ENCODE data around the gene OLFML2B. TPM values are rescaled to one million over a fixed set of nuclear protein-coding genes. Genes with fewer than 3 reads are reported as not detected.

The OLFML2B gene
- total RNA-seq, 1 donor from 2014 or later: 17.5 TPM

DNA sequence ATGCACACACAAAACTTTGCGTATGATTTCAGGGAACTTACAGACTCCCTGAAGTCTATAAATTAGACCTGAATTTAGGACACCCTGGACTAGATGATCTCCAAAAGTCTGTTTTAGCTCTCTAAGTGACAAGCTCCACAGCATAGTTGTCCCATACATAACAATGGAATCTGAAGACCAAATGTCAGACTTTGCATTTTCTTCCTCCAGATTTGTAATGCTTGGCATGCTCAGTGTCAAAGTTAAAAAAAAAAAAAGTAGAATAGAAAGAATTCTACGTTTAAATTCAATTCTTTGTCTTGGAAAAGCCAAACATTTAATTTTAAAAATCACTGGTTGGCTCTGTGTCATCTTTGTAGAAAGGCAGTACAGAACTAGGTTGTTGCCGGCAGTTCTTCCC is 66.7 kb downstream of the OLFML2B start:
- TF ChIP-seq, protein P1, sequence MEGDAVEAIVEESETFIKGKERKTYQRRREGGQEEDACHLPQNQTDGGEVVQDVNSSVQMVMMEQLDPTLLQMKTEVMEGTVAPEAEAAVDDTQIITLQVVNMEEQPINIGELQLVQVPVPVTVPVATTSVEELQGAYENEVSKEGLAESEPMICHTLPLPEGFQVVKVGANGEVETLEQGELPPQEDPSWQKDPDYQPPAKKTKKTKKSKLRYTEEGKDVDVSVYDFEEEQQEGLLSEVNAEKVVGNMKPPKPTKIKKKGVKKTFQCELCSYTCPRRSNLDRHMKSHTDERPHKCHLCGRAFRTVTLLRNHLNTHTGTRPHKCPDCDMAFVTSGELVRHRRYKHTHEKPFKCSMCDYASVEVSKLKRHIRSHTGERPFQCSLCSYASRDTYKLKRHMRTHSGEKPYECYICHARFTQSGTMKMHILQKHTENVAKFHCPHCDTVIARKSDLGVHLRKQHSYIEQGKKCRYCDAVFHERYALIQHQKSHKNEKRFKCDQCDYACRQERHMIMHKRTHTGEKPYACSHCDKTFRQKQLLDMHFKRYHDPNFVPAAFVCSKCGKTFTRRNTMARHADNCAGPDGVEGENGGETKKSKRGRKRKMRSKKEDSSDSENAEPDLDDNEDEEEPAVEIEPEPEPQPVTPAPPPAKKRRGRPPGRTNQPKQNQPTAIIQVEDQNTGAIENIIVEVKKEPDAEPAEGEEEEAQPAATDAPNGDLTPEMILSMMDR (IDR thresholded peaks at IDR 0.05): no peak
- no peak for ATAC-seq

DNA sequence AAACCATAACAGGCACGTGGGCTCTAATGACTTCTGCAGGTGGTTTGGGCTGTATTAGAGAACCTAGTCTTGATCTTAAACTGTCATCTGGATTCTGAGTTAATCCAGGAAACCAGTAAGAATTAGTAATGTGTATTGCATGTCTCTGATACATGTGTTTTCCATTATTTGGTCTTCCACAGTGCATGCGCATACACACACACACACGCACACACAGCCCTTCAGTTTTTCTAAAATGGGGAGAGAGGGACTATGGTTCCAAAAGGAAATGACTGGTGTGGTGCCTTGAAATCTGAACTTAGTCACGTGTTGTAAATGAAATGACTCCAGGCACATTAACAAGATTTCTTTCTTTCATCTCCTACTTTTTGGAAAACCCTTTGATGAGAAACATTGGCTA is 67.6 kb downstream of the OLFML2B start:
- Histone ChIP-seq H3K4me3 (no peak overlapping the region), H3K9me3 (no peaks in the 10 kb centered on the region), H3K27me3 (no peaks in the 10 kb centered on the region), H3K36me3 (peaks cover 29% of the 10 kb centered on the region), H3K4me1 (peaks cover 9% of the 10 kb centered on the region), H3K27ac (no peak overlapping the region)
- no peak for ATAC-seq
- intact Hi-C loops (cut with DNase I): no loop called here
- TF ChIP-seq, protein P1 (IDR thresholded peaks at IDR 0.05): no peak
- DNase-seq: no peak

More for the DNA sequence above, 66.7 kb downstream of the OLFML2B start:
- Histone ChIP-seq H3K9me3 (no peaks in the 10 kb centered on the region), H3K36me3 (peaks cover 29% of the 10 kb centered on the region), H3K27me3 (no peaks in the 10 kb centered on the region), H3K27ac (no peak overlapping the region), H3K4me3 (no peak overlapping the region), H3K4me1 (peaks cover 9% of the 10 kb centered on the region)
- DNase-seq: no peak
- intact Hi-C loops (cut with DNase I): no loop called here

DNA sequence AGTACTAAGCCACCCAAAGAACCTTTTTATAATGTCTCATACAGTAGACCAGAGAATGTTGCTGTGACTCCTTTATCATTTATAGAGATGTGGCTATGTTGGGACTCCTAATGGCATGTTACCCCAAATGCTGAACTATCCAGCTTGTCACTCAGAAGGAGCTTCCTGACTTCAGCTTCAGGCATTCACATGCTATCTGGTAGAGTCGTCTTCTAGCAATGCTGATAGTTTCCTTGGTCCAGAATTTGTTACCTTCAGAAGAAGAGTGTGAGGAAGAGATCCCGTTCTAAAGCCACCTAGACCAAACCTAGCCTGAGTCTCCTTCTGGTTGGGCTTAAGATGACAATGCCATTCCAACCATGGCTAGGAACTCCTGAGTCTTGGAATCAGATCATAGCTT is 68.1 kb downstream of the OLFML2B start:
- no peaks in the 10 kb centered on the region for H3K9me3 ChIP-seq
- TF ChIP-seq, protein P1 (IDR thresholded peaks at IDR 0.05): no peak
- H3K36me3 ChIP-seq: peaks cover 25% of the 10 kb centered on the region
- no peaks in the 10 kb centered on the region for H3K27me3 ChIP-seq
- peaks cover 9% of the 10 kb centered on the region for H3K4me1 ChIP-seq
- H3K4me3 ChIP-seq: no peak overlapping the region
- DNase-seq (no peak), ATAC-seq (no peak)
- intact Hi-C loops (cut with DNase I): no loop called here
- no peak overlapping the region for H3K27ac ChIP-seq

DNA sequence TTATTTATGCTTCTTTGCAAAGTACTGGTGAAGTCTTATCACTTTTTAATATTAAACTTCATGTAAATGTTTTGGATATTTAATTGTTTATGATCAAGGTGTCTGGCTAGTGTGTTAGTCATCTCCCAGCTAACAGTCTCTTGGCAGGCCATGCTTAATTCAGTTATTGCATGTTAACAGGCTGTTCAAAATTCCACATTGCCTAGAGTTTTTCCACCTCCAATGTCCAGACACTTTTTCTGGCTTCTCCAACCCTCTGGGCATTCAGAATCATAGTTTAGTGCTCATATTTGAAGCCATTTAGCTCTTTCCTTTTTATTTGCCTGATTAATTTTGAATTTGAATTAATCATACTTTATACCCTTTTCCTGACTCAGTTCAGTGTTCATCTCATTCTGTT is 69.2 kb downstream of the OLFML2B start:
- H3K4me3 ChIP-seq: no peak overlapping the region
- no peak for ATAC-seq
- peaks cover 12% of the 10 kb centered on the region for H3K4me1 ChIP-seq
- intact Hi-C loops (cut with DNase I): no loop called here
- no peaks in the 10 kb centered on the region for H3K9me3 ChIP-seq
- peak overlapping the region; percentile 38 for H3K27ac ChIP-seq
- peaks cover 15% of the 10 kb centered on the region for H3K36me3 ChIP-seq
- no peaks in the 10 kb centered on the region for H3K27me3 ChIP-seq
- DNase-seq: no peak
- TF ChIP-seq, protein P1 (IDR thresholded peaks at IDR 0.05): no peak

DNA sequence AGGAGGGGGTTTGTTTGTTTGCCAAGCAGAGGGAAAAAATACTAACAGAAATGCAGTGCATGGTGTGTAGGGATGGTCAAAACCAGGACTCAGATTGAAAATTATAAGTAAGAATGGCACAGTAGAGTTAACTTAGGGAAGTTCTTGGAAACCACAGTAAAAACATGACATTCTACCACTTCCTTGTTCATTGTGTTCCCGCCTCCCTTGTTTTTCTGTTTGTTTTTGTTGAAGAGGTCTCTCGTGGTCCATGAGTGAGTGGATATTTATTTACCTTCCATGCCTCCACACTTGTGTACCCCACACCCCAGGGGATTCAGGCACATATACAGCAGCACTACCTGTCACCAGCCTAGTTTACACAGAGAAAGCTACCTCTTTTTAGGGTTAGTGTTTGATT is 69.6 kb downstream of the OLFML2B start:
- Histone ChIP-seq H3K27ac (peak overlapping the region; percentile 38), H3K4me1 (peaks cover 13% of the 10 kb centered on the region), H3K27me3 (no peaks in the 10 kb centered on the region), H3K4me3 (no peak overlapping the region), H3K36me3 (peaks cover 14% of the 10 kb centered on the region), H3K9me3 (no peaks in the 10 kb centered on the region)
- TF ChIP-seq, protein P1 (IDR thresholded peaks at IDR 0.05): no peak
- no peak for DNase-seq
- intact Hi-C loops (cut with DNase I): no loop called here
- ATAC-seq: peak; percentile 66

Data from upper lobe of right lung (tissue), 1 donor.